Measurements from ENCODE around the gene SCUBE1.
A peak's percentile ranks its signal among the peaks of the same experiment; 100 is the strongest.

The SCUBE1 gene

DNA sequence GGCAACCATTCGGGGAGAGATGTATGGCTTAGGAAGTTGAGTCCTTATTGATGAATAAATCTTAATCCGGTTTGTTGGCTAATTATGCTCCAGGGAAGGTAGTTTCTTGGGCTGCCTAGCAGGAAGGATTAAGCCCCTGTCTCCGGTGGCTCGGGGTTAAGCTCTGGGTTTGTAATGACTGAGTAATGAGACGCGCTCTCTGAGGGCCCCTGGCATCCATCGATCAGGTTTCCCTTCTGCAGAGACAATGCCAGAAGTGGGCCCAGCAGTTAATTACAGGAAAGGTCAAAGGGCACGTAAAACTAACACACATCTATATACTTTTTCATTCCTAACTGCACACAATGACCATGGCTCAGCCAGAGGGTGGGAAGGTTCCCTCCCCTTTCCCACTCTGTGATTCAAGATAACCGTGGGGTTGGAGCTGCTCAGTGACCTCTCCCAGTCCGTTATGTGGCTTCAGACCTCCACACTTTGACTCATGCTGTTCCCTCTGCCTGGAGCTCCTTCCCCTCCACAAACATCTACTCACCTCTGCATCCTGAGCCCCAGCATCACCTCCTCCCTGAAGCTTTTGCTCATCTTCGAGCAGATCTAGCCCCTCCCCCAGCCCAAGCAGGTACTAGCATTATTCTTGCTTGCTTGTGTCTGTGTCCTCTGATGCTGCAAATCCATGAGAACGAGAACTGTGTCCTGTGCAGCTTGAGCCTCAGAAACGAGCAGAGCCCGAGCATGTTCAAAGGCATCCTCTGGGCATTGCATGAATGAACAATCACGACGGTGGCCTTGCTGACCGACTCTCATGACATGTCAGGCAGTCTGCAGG is 16.6 kb downstream of the SCUBE1 start:
- DNase-seq, result no peak

DNA sequence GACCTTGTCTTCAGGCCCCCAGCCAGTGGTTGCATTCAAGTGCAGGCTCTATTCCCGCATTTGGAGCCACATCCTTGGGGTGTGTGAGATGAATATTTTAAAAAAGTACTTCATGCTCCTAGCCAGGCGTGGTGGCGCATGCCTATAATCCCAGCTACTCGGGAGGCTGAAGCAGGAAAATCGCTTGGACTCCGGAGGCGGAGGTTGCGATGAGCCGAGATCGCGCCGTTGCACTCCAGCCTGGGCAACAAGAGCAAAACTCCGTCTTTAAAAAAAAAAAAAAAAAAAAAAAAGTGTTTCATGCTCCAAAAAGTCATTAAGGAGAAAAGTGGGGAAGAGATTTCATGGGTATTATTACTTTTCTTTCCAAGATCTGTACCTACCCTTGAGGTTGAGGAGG is 18.0 kb downstream of the SCUBE1 start:
- DNase-seq, result no peak

DNA sequence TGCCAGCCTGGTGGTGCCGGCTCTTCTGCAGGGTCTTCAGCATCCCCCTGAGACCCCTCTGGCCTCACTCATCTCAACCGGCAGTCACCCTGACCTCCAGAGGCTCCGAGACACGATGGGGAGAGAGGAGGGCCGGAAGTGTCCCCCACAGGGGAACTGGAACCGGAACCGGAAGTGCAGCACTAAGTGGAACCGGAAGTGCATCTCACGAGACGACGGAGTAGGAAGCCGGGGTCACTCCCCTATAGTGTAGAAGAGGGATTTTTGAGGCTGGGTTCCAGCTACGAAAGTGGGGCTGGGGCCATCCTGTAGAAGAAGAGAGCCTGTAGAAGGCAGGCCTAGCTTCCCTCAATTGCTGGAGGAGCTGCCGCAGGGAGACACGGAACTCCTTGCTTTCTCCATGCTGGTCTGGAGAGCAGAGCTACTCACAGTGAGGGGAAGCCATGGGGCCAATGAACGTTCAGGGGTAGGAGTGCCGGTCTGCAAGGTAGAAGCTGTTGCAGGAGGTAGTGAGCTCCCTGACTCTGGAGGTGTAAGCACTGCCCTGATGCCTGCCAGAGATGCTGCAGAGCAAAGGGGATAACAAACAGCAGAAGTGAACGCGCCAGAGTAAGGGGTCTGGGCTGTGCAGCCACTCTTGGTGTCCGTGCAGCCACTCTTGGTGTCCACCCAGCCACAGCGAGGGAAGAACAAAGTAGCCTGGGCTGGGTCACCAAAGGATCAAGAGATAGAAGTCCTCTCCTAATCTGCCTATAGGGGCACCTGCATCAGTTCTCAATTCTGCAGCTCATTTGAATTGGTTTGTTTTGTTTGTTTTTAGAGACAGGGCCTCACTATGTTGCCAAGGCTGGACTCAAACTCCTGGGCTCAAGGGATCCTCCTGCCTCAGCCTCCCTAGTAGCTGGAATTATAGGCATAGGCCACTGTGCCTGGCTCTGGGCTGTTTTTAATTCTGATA is 21.9 kb downstream of the SCUBE1 start:
- DNase-seq, result peak in 3 of 4 experiments; percentile 22 to 37 (median 36)

DNA sequence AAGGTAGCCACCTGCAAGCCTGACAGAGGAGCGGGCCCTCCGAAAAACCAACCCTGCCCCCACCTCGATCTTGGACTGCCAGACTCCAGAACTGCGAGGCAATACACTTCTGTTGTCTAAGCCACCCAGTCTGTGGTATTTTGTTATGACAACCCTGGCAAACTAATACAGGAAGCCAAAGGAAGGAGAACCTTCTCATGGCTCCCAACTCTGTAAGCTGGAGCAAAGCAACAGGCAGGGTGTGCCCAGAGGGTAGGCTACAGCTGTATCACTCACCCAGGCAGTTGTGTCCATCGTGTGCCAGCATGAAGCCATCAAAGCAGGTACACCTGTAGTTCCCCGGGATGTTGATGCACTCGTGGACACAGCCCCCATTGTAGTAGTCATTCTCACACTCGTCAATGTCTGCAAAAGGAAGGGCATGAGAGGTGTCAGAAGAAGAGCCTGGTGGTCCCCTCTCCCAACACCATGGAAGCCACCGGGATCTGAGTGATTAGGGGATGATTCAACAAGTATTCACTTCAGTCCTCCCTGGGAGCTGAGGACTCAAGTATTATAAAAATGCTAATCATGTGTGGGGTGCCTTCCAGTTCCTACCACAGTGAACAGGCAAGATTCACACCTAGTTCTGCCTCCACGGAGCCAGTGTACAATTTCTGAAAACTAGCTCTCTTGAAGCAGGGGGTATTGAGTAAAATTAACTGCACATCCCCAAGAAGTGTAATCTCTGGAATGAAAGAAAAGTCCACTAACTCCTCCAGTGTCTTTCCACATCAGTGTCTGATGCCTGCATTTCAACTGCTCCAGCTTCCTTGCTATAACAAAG is 23.3 kb downstream of the SCUBE1 start:
- peak in 1 of 4 experiments; percentile 48 for DNase-seq

DNA sequence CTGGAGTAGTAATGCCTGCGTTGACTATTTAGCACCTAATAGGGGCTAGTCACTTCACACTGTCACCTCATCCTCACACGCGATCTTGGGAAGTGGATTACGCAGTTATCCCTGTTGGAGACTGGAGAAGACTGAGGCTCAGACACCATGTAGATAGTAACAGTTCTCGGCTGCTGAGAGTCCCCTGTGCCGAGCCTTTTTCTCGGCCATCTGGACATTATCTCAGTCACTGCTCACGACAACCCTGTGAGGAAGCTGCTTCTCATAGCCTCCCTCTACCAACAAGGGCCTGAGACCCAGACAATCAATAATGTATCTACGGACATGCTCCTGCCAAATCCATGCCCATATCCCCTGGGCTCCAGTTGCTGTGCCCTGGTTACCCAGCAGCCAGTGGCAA is 25.9 kb downstream of the SCUBE1 start:
- DNase-seq, result no peak

DNA sequence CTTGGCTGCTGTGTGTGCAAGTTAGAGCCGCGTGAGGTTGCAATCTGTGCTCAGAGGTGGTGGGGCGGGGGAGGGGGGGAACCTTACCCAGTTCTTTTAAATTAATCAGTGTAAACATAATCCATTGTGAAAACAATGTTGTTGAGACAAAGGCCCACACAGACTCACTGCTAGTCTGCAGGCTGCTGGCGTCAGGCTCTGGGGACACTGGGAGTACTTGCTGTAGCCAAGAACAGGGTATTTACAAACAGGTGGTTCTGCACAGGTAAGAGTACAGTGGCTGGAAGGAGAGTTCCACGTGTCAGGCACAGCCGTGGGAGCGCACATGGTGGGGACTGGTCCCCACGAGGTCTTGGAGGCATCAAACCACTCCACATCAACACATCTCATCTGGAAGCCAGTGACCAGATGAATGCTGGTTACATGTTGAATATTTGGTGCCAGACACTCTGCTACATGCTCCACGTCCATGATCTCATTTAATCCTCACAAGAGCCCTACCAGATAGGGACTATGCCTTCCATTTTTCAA is 27.4 kb downstream of the SCUBE1 start:
- no peak for DNase-seq

DNA sequence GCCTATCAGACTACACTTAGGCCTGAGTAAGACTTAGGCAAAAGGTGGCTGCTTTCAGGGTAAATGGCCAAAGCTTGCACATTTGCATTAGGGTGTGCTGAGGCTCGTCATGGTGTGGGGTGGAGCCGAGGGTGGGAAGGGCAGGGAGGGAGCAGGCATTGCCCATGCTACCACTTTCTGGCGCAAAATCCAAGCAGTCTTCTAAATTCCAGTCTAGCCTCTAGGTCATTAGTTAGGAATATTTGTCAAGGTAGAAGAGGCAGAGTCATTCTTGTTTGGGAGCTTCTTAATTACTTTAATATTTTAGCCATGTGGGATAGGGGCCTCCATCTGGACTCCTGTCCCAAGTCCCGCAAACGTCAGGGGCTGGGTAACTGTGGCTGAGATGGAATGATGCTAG is 28.6 kb downstream of the SCUBE1 start:
- no peak for DNase-seq

DNA sequence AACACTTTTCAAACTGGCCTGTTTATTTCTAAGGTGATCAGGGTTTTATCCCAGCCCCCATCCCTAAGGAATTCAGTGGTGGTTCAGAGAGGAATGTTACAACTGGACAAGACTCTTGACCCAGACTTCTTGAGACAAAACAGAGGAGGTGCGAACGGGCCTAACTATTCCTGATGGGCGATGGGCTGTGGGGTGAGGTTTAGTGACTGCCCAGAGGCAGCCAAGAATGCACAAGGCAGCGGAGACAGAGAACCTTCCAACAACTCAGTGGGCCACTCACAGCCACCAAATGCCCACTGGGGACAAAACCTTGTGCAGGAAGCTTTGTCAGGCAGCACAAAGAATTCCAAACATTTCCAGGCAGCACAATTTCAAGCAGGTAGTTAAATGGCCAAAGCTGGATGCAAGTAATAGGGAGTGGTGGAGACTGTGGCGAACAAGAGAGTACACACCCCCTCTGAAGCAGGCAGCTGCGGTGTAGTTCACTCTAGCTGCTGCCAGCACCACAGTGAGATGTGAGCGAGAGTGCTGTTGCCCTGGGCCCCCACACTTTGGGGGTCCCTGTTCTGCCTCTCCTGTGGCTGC is 29.2 kb downstream of the SCUBE1 start:
- no peak for DNase-seq

DNA sequence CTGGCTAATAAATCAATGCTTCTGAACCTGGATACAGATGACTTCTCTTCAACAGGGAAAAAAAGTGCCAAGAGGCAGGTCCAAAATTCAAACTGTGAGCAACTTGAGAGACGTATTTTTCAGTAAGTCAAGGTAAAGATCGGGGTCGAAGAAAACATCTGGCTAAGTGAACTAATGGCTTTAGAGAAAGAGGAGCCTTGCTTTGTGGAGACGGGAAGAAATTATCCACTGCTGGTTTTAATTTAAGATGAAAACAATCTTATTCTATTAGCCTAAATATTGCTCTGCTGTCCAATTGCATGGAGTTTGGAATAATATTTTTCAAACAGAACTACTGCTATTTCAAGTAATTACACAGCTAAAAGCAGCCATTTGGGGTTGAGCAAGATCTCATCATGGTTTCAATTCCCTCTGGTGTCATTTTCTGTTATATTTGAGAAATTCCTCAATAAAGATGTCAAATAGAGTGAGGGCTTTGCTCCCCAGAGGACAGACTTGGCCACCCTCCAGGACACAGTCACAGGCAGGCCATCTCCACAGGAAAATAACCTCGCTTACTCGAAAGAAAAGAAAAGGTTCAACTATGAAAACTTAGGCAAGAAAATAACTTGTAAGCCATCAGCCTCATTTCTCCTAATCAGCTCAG is 29.8 kb downstream of the SCUBE1 start:
- DNase-seq, result peak in 3 of 4 experiments; percentile 31 to 48 (median 33)

DNA sequence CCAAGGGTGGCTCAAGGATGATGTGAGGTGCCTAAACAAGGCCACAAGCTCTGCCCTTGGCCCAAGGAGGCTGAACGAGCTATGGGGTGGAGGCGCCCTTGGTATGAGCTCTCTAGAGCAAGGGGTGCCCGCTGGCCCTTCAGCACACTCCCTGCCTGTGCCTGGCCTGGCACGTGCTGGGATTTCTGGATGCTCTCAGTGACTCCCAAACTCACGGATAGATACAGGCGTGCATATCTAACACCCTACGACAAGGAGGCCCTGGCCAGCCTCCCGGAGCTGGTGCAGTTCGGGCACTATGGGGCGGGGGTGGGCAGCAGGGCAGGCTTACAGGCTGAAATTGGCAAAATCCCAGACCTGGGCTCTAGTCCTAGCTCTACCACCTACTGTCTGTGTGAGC is 30.6 kb downstream of the SCUBE1 start:
- no peak for DNase-seq

DNA sequence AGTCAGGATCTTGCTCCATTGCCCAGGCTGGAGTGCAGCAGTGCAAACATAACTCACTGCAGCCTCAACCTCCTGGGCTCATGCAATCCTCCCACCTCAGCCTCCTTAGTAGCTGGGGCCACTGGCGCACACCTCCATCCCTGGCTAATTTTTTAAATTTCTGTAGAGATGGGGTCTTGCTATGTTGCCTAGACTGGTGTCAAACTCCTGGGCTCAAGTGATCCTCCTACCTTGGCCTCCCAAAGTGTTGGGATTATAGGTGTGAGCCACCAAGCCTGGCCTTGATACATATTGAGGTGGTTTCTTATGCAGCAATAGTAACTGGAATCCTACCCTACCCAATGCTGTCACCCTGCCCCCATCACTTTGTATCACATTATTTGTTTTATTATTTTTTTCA is 32.4 kb downstream of the SCUBE1 start:
- DNase-seq, result no peak

DNA sequence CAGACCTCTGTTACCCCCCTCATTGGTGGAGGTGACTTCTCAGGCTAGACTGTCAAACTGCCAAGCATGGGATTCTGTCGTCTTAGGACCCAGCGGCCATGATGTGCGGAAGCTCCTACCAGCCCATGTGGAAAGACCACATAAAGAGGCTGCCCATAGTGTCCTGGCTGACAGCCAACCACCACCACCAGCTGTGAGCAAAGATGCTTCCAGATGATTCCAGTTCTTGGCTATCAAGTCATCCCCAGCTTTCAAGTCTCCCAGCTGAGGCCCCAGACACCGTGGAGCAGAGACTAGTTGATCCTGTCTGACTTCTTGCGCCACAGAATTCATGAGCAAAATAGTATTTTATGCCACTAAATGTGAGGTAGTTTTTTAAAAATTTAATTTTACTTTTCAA is 32.9 kb downstream of the SCUBE1 start:
- DNase-seq, result no peak

DNA sequence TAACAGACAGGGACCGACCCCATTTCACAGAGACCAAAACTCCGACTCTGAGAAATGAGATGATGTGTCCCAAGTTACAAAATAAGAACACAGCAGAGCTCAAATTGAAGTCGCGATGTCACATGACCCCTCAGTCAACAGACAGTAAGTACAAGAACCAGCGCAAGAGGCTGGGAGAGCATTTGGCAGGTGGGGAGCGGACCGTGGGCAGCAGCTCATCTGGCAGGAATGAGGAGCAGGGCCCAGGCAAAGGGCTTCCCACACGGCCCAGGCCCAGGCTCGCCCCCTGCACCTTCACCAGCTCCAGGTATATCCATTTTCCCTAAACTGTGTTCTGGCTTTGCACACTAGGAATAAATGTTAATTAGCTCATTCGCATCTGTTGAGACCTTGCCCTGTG is 34.3 kb downstream of the SCUBE1 start:
- no peak for DNase-seq

DNA sequence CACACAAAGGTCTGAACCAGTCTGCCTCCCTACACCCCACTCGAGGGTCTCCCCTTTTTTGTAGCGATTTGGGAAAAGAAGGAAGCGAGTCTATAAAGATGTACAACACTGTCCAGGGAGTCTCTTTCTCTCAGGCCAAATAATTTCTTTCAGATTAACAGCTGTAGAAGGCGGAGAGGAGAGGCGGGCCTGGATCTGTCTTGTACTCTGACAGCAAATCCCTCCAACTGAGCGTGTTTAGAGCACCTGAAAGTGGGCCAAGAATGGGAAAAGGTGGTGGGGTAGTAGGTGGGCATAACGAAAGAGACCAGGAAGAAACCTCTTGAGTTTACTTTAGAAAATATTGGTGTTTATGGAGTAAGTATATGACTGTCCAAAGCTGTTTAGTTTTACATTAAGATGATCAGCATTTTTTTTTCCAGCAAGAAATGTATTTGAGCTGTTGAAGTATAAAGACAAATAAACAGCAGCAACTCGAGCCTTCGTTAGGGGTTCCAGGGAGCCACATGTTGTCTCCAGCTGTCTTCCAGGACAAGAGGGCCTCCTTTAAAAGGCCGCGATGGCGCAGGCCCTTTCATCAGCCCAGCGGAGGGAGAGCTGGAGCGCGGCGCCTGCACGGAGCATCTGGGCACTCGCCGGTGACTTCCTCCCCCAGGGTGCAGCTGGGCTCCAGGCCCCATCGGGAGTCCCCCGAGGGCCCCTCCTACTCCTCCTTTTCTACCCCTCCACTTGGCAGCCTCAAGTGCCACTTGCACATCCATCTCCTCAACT is 34.9 kb downstream of the SCUBE1 start:
- no peak for DNase-seq

DNA sequence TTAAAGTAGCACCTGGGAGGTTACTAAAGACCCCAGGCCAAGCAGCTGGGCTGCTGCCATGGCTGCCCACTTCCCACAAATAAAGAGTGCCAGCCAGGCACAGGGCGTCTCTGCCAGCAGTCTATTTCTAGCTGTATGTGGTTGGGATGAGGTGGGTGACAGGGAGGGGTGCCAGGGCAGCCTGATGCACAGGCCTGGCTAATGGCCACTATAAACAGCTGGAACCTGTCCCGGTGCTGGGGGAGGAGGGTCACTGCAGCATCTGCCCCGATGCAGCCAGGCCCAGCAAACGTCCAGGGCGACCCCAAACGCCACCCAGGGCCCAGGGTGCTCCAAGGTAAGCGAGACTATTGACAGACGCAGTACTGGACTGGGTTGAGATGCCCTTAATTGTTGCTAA is 37.4 kb downstream of the SCUBE1 start:
- no peak for DNase-seq

DNA sequence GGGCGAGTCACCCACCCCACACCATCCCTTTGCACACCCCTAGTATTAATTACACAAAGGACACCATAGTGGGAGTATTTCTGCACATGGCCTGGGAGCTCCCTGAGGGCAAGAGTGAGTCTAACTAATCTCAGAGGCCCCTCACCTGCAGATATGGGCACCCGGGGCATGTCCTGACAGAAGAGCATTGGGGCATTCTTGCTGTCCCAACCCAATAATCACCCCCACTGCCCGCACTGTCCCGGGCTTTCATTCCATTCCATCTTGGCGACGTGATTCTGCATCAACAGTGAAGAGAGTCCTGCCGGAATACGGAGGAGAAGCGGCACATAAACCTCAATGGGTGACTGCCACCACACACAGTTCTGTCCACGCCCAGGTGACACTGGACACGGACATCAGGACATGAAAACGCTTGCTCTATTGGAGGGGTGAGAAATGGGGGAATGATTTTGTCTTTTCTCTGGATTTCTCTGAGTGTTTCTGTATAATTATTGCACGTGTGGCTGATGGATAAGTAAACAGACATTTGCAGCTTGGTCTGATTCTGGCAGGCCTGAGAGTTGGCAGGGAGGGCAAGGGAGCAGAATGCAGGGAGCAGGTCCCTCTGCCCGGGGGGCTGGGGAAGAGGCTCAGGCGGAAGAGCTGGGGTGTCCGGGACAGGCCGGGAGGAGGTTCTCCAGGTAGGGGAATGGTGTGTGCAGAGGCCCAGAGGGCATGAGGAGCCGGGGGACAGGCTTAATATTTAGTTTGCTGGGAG is 38.2 kb downstream of the SCUBE1 start:
- no peak for DNase-seq

DNA sequence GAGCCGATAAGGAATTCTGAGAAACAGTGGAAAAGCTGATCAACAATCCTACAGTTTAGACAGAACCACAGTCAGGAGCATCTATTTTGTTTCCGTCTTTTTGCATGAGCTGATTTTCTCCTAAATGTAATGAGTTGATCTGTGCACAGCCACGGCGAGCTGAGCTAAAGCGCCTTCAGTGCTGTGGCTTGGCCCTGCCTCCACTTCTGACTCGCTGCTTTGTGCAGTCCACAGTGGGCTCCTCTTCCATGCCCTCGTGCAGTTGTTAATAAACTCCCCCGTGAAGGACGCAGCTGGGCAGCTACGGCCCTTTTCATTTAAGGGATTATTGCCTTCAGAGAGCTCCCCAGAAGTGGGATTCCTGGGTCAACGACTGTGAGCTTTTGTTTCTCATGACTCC is 39.4 kb downstream of the SCUBE1 start:
- DNase-seq, result no peak

DNA sequence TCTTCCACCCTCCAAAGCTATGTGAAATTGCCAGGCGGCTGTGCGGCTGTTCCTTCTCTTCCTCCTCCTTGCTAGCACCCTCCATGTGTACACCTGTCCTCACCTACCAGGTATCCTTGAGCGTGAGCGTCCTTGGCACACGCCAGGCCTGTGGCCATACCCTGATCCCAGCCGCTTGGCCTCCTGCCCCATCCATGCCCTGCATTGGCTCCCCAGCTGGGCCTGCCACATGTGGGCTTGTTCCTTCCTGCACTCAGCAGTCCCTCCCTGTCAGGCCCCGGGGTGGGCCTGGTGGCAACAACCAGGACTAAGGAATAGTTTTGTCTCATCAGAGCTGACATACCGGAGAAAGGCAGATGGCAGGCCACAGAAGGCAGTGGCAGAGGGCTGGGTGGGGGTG is 40.0 kb downstream of the SCUBE1 start:
- no peak for DNase-seq

DNA sequence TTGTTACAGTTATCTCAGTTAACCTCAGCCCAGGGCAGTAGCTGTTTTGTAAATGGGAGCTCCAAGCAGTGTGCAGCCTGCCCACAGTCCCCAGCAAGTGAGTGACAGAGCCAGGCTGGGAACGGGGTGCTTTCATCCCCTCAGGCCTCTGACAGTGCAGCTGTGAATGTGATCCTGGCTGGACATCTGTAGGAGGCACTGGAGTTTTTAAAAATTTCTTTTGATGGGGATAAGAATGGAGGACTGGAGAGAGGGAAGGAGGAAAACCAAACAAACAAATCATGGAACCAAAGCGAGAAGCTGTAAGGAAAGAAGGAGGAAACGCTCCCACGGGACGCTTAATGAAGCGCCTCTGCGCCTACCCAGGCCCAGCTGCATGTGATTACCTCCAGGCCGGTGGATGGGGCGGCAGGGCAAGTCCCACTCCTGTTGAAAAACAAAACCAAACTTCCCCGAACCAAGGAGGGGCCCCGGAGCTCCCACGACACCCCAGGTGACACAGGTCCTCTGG is 40.6 kb downstream of the SCUBE1 start:
- DNase-seq, result no peak

DNA sequence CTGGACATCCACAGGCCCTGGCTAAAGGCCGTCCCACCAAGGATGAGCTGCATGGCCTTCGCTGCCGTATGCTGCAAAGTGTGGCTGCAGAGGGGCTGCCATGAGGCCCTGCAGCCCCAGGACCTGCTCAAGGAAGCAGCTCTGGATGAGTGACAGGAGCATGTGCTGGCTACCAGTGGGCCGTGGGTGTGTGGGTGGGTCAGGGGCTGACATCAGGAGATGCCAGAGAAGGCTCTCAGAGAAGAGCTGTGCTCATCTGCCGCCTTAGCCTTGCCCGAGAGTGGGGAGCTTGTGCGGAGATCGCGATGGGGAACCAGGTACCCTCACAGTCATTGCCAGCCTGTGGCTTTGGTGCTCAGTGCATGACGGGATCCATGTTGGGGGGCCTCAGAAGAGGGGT is 41.3 kb downstream of the SCUBE1 start:
- no peak for DNase-seq

All from suppressor macrophage (primary cell).